OCI-LY1 (cell line): ENCODE results near the gene SOX2.

Experiments used
- EZH2 ChIP-seq: fragments of 200-600 bp; sonication (generic), shearing (Covaris generic); IDR thresholded peaks from 2 replicates; pipeline ENCODE4 v1.8.0; 2017; ENCODE audit warnings: borderline replicate concordance, mixed run types, mild to moderate bottlenecking, antibody characterized with exemption, low read length, moderate library complexity, mixed read lengths
- TF ChIP-seq, protein P1 (sequence below): fragments of 200-600 bp; sonication (generic), shearing (Covaris generic); IDR thresholded peaks from 2 replicates; pipeline ENCODE4 v1.5.1; 2017; ENCODE audit warnings: mild to moderate bottlenecking, antibody characterized with exemption, low read length, moderate library complexity, mixed read lengths

DNA sequence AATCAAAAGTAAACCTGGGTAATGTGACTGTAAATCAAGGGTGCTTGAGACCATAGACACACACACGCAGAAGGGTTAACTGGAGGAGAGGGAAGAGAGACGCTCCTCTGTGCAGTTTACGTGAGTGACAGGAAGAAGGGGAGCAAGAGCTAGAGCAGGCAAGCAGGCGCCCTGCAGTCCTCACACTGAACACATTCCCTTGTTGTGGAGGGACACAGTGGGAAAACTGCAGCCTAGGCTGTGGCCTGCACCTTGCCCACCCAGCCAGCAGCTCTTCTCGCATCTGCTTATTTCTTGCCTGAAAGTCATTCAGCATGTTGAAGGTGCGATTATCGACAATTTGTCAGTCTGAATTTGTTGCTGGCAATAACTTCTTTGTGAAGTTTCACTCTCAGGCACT lies 24.2 kb downstream of the SOX2 start:
- TF ChIP-seq, protein P1, sequence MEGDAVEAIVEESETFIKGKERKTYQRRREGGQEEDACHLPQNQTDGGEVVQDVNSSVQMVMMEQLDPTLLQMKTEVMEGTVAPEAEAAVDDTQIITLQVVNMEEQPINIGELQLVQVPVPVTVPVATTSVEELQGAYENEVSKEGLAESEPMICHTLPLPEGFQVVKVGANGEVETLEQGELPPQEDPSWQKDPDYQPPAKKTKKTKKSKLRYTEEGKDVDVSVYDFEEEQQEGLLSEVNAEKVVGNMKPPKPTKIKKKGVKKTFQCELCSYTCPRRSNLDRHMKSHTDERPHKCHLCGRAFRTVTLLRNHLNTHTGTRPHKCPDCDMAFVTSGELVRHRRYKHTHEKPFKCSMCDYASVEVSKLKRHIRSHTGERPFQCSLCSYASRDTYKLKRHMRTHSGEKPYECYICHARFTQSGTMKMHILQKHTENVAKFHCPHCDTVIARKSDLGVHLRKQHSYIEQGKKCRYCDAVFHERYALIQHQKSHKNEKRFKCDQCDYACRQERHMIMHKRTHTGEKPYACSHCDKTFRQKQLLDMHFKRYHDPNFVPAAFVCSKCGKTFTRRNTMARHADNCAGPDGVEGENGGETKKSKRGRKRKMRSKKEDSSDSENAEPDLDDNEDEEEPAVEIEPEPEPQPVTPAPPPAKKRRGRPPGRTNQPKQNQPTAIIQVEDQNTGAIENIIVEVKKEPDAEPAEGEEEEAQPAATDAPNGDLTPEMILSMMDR, result no peak
- no peak for TF ChIP-seq EZH2
